GM19455 (cell line): Measurements from ENCODE around the gene KCNA3.
"Not testable (repeated sequence)": the region's sequence is repeated elsewhere in the genome, so short reads cannot be mapped to it uniquely, and the experiment has no call there.

Source experiments
- ATAC-seq: cut with Tn5 transposase; IDR thresholded peaks from one replicate; pipeline ENCODE4 v1.9.1; 2021; ENCODE audit not compliant: unreplicated experiment

Gene KCNA3

DNA sequence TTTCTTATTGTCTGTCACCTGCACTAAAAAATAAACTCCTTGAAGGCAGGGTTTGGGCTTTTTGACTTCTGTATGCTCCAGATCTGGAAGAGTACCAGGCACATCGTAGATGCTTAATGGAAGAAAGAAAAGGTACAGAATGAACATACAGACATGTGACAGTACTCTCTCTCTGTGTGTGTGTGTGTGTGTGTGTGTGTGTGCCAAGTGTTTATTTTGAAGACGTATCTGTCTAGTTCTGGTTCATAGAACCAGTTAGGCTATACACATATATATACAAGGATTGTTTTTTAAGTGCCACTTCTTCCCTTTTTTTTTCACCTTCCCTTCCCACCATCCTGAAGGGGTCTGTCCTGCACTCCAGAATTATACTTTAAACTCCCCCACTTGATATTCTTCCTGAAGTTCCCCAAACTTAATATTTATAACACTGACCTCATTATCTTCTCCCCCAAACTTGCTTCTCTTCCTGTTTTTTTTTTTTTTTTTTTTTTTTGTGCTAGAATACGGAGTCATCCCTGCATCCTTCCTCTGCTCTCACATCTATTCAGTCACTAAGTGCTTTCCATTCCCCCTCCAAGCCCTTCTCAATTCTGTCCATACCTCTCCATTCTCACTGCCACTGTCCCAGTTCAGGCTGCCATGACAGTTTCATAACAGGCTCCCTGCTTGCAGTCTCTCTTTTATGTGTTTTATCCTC is 5.4 kb upstream of the KCNA3 start:
- ATAC-seq = no peak

DNA sequence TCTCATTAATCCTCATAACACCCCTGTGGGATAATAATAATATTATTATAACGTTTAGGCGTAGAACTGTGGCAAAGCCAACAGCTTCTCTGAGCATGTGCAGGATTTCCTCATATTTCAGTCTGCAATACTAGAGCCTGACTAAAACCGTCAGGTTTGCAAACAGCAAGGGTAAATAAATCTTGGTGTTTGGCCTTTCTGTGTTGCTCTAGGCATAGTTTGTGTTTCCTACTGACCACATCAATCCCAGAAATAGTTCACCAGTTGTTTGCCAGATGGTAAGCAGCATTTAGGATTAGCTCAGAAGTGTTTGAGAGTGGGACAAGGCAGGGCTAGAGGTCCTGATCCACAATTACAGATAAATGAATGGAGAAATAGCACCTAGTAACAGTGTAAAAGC is 2.8 kb upstream of the KCNA3 start:
- ATAC-seq = no peak

- ATAC-seq = no peak
These were observed 2.2 kb upstream of the KCNA3 start for GRCh38 chr1:110676970-110677369.

GRCh38 chr1:110675060-110675791 is 486 bp upstream of the KCNA3 start:
- no peak for ATAC-seq

DNA sequence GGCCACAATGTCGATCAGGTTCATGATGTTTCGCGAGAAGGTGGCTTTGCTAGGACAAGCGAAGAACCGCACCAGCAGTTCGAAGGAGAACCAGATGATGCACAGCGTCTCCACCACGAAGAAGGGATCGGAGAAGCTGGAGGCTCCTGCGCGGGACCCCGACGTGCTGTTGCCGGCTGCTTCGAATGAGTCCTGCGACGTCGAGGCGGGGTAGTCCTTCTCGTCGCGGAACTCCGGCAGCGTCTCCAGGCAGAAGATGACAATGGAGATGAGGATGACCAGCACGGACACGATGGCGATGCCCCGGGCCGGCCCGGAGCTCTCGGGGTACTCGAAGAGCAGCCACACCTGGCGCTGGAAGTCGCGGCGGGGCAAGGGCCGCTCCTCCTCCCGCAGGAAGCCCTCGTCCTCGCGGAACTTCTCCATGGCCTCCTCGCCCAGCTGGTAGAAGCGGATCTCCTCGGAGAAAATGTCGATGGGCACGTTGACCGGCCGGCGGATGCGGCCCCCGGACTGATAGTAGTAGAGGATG is 869 bp downstream of the KCNA3 start:
- no peak for ATAC-seq

DNA sequence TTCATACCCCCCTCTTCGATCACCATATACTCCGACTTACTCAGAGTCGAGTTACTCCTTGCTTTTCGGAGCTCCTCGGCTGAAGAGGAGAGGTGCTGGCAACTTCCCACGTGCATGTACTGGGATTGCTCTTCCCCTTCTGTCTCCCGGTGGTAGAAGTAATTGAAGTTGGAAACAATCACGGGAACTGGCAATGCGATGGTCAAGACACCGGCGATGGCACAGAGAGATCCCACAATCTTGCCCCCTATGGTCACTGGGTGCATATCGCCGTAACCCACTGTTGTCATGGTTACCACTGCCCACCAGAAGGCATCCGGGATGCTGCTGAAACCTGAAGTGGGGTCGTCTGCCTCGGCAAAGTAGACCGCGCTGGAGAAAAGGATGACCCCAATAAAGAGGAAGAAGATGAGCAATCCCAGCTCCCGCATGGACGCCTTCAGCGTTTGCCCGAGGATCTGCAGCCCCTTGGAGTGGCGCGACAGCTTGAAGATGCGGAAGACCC is 1.5 kb downstream of the KCNA3 start:
- ATAC-seq = no peak

DNA sequence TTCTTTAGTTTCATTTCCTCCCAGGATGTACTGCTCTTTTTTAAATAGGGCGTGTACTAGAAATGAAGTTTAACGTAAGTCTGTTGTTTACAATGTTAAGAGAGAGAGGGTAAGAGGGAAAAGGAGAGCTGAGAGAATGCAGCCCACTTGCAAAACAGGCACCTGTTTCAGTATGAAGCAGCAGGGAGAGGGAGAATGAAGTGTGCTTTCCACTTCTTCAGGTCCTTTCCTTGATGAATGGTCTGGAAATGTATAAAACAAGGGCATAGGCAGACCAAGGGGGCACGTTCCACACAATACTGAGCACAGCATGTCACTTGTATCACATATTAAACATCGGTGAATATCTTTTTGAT is 2.0 kb downstream of the KCNA3 start:
- ATAC-seq = no peak

GRCh38 chr1:110672001-110672752 is 2.6 kb downstream of the KCNA3 start:
- ATAC-seq = no peak

DNA sequence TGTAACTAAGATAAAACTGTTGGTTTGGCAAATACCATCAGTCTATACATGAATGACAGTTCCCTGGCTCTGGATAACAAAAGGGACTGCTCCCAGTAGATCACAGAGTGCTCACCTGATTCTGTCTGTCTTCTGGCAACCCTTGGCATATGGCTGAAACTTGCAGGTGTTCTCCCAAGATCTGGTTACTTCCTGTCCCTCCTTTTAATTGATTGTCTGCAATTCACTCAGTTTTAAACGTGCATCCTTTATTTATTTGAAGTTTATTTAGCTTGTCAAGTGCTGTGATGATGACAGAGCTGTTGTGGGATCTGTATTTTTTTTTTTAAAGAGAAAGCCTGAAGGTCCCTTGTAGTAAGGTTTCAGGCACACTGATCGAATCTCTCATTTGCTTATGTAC is 3.4 kb downstream of the KCNA3 start:
- no peak for ATAC-seq

- ATAC-seq = no peak
These were observed 6.2 kb downstream of the KCNA3 start for GRCh38 chr1:110668549-110668948.

GRCh38 chr1:110667776-110668175 is 7.0 kb downstream of the KCNA3 start:
- no peak for ATAC-seq

DNA sequence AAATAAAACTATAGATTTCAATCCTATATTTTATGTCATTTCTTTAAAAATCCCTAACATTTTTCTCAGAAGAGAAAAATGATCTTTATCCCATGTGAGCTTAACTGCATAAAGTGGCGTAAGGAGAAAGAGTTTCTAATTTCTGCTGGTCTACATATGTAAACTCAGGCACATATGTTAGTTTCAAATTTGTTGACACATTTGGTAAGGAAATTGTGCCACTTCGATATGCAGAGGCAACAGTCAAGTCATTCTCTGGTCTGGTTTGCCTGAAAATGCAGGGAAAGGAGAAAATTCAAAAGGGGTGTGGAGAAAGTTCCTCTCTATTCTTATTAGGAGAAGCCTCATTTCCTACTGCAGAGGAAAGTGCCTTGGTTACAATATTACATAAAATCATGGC is 11.5 kb downstream of the KCNA3 start:
- no peak for ATAC-seq

DNA sequence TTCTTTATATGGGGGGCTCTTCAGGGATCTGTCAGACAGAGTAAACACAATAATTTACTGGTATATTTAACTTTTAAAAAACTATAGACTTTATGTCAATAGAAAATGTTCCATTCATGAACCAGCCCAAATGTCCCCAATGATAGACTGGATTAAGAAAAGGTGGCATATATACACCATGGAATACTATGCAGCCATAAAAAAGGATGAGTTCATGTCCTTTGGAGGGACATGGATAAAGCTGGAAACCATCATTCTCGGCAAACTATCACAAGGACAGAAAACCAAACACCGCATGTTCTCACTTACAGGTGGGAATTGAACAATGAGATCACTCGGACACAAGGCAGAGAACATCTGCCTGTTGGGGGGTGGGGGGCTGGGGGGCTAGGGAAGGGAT is 15.2 kb downstream of the KCNA3 start:
- not testable (repeated sequence) for ATAC-seq

DNA sequence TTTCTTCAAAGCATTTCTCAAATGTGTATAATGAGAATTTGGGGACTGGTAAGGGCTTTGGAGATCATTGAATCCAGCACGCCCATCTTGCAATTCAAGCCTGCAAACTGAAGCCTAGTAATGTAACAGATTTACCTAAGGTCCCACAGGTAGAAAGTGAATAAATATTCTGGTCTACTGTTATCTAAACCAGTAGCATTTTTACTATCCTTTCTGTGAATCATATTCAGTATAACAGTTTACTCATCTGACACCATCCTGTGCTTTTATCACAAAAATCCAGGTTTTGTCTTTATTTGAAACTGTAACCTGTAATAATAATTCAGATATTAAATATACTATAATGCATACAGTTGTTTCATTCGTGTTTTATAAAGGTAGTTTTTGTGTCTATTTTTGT is 17.4 kb downstream of the KCNA3 start:
- no peak for ATAC-seq

DNA sequence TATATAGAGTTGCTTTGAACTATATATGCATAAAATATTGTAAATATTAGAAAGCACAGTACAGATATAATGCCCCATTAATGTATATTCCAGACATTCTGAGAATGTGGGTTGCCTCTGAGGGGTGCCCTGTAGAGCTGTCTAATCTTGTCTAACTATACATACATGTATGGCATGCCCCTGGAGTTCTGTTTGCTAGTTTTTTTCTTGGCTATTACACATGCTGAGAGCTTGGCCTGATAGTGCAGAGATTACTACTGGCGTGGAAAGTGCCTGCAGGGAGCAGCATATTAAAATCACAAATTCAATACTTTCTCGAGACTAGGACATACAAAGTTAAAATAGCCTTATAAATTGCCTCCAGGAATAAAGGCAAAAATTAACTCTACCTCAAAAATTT is 24.1 kb downstream of the KCNA3 start:
- no peak for ATAC-seq

DNA sequence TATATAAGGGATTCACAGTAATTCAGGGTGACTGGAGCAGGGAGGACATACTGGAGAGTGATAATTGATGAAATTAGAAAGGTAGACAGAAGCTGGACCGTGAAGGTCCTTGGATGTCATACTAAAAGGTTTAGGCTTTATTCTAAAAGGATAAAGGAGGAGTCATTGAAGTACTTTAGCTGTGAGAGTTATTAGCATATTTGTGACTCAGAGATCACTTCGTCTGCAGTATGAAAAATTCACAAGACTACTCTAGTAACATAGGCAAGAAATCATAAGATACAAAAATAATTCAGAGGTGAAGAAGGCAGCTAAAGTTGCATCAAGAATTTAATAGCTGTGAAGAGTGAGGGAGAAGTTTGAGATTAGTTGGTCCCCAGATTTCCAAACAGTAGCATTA is 26.3 kb downstream of the KCNA3 start:
- no peak for ATAC-seq

- no peak for ATAC-seq
These were observed 27.4 kb downstream of the KCNA3 start for GRCh38 chr1:110647254-110647891.

- no peak for ATAC-seq
These were observed 28.7 kb downstream of the KCNA3 start for GRCh38 chr1:110645821-110646735.

- ATAC-seq = no peak
These were observed 29.5 kb downstream of the KCNA3 start for GRCh38 chr1:110645211-110645610.

DNA sequence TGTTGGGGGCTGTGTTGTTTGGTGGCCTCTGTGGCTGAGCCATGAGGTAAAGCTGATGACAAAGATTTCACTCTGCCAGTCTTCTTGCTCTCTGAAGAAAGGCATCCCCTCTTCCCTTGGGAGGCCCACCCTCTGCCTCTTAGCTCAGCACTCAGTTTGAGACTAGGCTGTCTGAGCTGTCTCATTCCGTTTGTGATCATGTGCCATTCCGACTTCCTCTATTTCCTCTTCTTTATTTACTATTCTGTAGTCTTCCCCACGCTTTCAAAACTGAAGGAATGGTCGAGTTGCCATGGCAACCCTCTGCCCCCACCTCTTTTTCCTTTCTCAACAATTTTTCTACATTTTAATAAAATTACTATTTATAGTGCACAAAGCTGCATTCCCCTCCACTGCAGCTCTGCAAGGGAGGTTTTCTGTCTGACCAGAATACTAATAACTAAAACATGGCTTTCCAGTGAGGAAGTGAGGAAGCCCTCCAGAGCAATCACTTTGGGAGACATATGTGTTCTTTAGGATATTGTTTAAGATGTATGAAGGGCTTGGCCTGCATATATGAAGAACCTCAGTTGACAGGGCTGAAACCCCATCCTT is 30.8 kb downstream of the KCNA3 start:
- no peak for ATAC-seq
